HepG2 (cell line): ENCODE measurements around the gene CMIP. TPM values are rescaled to one million over a fixed set of nuclear protein-coding genes. Genes with fewer than 3 reads are reported as not detected.
A peak's percentile ranks its signal among the peaks of the same experiment; 100 is the strongest.

Experiments used
- AHR ChIP-seq: IDR thresholded peaks from 2 replicates; pipeline ENCODE4 v1.6.1; 2018; ENCODE audit warnings: missing genetic modification reagents, missing compliant biosample characterization
- ARID2 ChIP-seq: sonication (generic); formaldehyde crosslinking; IDR thresholded peaks from 2 replicates; pipeline ENCODE4 v1.8.1; 2022; ENCODE audit warnings: mild to moderate bottlenecking, missing genetic modification reagents, borderline replicate concordance
- RBFOX2 ChIP-seq: fragments of 200-400 bp; formaldehyde crosslinking; IDR thresholded peaks from 2 replicates; pipeline ENCODE4 v1.6.1; 2017; ENCODE audit warnings: low read depth, mild to moderate bottlenecking, low read length
- TBX2 ChIP-seq: sonication (generic); formaldehyde crosslinking; IDR thresholded peaks from 2 replicates; pipeline ENCODE4 v1.5.0; 2020; ENCODE audit warnings: missing genetic modification reagents, mild to moderate bottlenecking, borderline replicate concordance
- ZBTB8A ChIP-seq: sonication (generic); formaldehyde crosslinking; IDR thresholded peaks from 2 replicates; pipeline ENCODE4 v1.4.0; 2020; ENCODE audit warnings: mild to moderate bottlenecking, low read depth, missing genetic modification reagents, borderline replicate concordance
- ZFP62 ChIP-seq: sonication (generic); formaldehyde crosslinking; IDR thresholded peaks from 2 replicates; pipeline ENCODE4 v1.4.0; 2020; ENCODE audit warnings: missing genetic modification reagents
- ZNF17 ChIP-seq: sonication (generic); formaldehyde crosslinking; IDR thresholded peaks from 2 replicates; pipeline ENCODE4 v1.5.0; 2020; ENCODE audit warnings: mild to moderate bottlenecking, missing genetic modification reagents
- ZNF329 ChIP-seq: sonication (generic); formaldehyde crosslinking; IDR thresholded peaks from 2 replicates; pipeline ENCODE4 v1.9.0; 2021; ENCODE audit warnings: low read depth, mild to moderate bottlenecking, missing genetic modification reagents
- polyA plus RNA-seq, 8 experiments: library from polyadenylated mRNA; depleted of rRNA in 3 of 8; stranded (reverse) in 7 of 8; unstranded in 1 of 8; fragments of >200 nt; fragmentation: Illumina TruSeq in 4 of 8; extraction: Trizol in 4 of 8; gene quantifications; 2 replicates each; pipeline versions ENCODE4 v1.2.1 to v1.2.3, GENCODE V29; 2011 to 2016; ENCODE audit warnings: low read depth in 4 of 8, missing spikeins in 1 of 8, mixed read lengths in 1 of 8; ENCODE audit not compliant: insufficient read depth in 1 of 8
- total RNA-seq, 5 experiments: library from RNA; depleted of rRNA; stranded (reverse); fragments of >200 nt; fragmentation: Illumina TruSeq; extraction: Trizol; gene quantifications; 2 replicates each; pipeline ENCODE4 v1.2.3, GENCODE V29; 2016; ENCODE audit warnings: low read depth in 1 of 5
- TF ChIP-seq, protein P1 (sequence below): sonication (generic); formaldehyde crosslinking; IDR thresholded peaks from 2 replicates; pipeline ENCODE4 v1.5.0; 2020; ENCODE audit warnings: missing genetic modification reagents, mild to moderate bottlenecking, borderline replicate concordance
- TF ChIP-seq, protein P2 (sequence below): sonication (generic); formaldehyde crosslinking; conservative IDR thresholded peaks from 2 replicates; pipeline ENCODE4 v1.8.0; 2022; ENCODE audit warnings: mild to moderate bottlenecking, moderate library complexity, missing genetic modification reagents
- TF ChIP-seq, protein P3 (sequence below): sonication (generic); formaldehyde crosslinking; IDR thresholded peaks from 2 replicates; pipeline ENCODE4 v1.9.0; 2021; ENCODE audit warnings: mild to moderate bottlenecking, missing genetic modification reagents
- TF ChIP-seq, protein P4 (sequence below): IDR thresholded peaks from 2 replicates; pipeline ENCODE4 v1.6.1; 2016; ENCODE audit warnings: low read depth, control low read depth
- TF ChIP-seq, protein P5 (sequence below): IDR thresholded peaks from 2 replicates; pipeline ENCODE4 v1.4.0; 2020; ENCODE audit warnings: mild to moderate bottlenecking, missing genetic modification reagents

Gene CMIP
- total and polyA plus RNA-seq, 2 of the 13 experiments (the other 11 are each of a cell fraction or from before 2014, with no cell fraction given) = 10.9 to 18.1 TPM

DNA sequence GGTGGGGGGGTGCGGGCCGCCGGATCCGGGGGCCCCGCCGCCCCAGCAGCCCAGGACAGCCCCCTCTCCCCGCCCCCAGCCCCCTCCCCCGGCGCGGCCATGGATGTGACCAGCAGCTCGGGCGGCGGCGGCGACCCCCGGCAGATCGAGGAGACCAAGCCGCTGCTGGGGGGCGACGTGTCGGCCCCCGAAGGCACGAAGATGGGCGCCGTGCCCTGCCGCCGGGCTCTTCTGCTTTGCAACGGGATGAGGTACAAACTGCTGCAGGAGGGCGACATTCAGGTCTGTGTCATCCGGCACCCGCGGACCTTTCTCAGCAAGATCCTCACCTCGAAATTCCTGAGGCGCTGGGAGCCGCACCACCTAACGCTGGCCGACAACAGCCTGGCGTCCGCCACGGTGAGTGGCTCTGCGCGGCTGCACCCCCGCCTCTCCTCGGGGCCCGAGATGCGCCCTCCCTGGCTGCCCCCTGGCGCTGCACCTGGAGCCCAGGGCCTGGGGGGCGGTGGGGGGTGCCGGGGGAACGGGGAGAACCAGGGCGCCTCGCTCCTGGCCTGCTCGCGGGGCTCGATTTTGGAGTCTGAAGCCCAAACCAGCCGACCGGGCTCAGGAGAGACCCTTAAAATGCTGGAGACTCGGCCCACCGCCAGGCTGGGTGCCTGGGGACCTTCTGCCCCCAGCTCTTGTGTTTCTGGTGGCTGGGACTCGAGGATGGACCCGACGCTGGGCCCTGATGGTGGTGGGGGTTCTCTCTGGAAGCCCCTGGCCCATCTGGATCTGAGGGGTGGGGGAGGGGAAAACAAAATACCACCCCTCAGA lies 744 bp downstream of the CMIP start (continued):
- TF ChIP-seq, protein P1, sequence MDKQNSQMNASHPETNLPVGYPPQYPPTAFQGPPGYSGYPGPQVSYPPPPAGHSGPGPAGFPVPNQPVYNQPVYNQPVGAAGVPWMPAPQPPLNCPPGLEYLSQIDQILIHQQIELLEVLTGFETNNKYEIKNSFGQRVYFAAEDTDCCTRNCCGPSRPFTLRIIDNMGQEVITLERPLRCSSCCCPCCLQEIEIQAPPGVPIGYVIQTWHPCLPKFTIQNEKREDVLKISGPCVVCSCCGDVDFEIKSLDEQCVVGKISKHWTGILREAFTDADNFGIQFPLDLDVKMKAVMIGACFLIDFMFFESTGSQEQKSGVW (CRISPR knock-in tag) = no peak
- TF ChIP-seq ZFP62 (CRISPR knock-in tag) (no peak), ZNF329 (no peak), TBX2 (peak; percentile 24; the same call in 1 of the 2 replicates), ZNF17 (CRISPR knock-in tag) (no peak), ZBTB8A (CRISPR knock-in tag) (no peak), ARID2 (CRISPR knock-in tag) (peak; percentile 41; the same call in 1 of the 2 replicates), RBFOX2 (peak; percentile 75), AHR (CRISPR knock-in tag) (no peak)
- TF ChIP-seq, protein P2, sequence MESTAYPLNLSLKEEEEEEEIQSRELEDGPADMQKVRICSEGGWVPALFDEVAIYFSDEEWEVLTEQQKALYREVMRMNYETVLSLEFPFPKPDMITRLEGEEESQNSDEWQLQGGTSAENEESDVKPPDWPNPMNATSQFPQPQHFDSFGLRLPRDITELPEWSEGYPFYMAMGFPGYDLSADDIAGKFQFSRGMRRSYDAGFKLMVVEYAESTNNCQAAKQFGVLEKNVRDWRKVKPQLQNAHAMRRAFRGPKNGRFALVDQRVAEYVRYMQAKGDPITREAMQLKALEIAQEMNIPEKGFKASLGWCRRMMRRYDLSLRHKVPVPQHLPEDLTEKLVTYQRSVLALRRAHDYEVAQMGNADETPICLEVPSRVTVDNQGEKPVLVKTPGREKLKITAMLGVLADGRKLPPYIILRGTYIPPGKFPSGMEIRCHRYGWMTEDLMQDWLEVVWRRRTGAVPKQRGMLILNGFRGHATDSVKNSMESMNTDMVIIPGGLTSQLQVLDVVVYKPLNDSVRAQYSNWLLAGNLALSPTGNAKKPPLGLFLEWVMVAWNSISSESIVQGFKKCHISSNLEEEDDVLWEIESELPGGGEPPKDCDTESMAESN (CRISPR knock-in tag) = no peak; the same call in 1 of the 2 replicates
- TF ChIP-seq, protein P3, sequence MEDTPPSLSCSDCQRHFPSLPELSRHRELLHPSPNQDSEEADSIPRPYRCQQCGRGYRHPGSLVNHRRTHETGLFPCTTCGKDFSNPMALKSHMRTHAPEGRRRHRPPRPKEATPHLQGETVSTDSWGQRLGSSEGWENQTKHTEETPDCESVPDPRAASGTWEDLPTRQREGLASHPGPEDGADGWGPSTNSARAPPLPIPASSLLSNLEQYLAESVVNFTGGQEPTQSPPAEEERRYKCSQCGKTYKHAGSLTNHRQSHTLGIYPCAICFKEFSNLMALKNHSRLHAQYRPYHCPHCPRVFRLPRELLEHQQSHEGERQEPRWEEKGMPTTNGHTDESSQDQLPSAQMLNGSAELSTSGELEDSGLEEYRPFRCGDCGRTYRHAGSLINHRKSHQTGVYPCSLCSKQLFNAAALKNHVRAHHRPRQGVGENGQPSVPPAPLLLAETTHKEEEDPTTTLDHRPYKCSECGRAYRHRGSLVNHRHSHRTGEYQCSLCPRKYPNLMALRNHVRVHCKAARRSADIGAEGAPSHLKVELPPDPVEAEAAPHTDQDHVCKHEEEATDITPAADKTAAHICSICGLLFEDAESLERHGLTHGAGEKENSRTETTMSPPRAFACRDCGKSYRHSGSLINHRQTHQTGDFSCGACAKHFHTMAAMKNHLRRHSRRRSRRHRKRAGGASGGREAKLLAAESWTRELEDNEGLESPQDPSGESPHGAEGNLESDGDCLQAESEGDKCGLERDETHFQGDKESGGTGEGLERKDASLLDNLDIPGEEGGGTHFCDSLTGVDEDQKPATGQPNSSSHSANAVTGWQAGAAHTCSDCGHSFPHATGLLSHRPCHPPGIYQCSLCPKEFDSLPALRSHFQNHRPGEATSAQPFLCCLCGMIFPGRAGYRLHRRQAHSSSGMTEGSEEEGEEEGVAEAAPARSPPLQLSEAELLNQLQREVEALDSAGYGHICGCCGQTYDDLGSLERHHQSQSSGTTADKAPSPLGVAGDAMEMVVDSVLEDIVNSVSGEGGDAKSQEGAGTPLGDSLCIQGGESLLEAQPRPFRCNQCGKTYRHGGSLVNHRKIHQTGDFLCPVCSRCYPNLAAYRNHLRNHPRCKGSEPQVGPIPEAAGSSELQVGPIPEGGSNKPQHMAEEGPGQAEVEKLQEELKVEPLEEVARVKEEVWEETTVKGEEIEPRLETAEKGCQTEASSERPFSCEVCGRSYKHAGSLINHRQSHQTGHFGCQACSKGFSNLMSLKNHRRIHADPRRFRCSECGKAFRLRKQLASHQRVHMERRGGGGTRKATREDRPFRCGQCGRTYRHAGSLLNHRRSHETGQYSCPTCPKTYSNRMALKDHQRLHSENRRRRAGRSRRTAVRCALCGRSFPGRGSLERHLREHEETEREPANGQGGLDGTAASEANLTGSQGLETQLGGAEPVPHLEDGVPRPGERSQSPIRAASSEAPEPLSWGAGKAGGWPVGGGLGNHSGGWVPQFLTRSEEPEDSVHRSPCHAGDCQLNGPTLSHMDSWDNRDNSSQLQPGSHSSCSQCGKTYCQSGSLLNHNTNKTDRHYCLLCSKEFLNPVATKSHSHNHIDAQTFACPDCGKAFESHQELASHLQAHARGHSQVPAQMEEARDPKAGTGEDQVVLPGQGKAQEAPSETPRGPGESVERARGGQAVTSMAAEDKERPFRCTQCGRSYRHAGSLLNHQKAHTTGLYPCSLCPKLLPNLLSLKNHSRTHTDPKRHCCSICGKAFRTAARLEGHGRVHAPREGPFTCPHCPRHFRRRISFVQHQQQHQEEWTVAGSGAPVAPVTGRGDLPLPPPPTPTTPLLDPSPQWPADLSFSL (CRISPR knock-in tag) = no peak
- TF ChIP-seq, protein P4, sequence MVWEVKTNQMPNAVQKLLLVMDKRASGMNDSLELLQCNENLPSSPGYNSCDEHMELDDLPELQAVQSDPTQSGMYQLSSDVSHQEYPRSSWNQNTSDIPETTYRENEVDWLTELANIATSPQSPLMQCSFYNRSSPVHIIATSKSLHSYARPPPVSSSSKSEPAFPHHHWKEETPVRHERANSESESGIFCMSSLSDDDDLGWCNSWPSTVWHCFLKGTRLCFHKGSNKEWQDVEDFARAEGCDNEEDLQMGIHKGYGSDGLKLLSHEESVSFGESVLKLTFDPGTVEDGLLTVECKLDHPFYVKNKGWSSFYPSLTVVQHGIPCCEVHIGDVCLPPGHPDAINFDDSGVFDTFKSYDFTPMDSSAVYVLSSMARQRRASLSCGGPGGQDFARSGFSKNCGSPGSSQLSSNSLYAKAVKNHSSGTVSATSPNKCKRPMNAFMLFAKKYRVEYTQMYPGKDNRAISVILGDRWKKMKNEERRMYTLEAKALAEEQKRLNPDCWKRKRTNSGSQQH = no peak
- TF ChIP-seq, protein P5, sequence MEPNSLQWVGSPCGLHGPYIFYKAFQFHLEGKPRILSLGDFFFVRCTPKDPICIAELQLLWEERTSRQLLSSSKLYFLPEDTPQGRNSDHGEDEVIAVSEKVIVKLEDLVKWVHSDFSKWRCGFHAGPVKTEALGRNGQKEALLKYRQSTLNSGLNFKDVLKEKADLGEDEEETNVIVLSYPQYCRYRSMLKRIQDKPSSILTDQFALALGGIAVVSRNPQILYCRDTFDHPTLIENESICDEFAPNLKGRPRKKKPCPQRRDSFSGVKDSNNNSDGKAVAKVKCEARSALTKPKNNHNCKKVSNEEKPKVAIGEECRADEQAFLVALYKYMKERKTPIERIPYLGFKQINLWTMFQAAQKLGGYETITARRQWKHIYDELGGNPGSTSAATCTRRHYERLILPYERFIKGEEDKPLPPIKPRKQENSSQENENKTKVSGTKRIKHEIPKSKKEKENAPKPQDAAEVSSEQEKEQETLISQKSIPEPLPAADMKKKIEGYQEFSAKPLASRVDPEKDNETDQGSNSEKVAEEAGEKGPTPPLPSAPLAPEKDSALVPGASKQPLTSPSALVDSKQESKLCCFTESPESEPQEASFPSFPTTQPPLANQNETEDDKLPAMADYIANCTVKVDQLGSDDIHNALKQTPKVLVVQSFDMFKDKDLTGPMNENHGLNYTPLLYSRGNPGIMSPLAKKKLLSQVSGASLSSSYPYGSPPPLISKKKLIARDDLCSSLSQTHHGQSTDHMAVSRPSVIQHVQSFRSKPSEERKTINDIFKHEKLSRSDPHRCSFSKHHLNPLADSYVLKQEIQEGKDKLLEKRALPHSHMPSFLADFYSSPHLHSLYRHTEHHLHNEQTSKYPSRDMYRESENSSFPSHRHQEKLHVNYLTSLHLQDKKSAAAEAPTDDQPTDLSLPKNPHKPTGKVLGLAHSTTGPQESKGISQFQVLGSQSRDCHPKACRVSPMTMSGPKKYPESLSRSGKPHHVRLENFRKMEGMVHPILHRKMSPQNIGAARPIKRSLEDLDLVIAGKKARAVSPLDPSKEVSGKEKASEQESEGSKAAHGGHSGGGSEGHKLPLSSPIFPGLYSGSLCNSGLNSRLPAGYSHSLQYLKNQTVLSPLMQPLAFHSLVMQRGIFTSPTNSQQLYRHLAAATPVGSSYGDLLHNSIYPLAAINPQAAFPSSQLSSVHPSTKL (CRISPR knock-in tag) = 0 out of 2 replicates have a peak, but pooled peaks have one; percentile 10
